Islet precursor cell (in vitro differentiated cells): Measurements from ENCODE around the gene POLR3H.

Source experiments
- DNase-seq: peaks from one replicate; pipeline ENCODE4 v3.0.0-alpha.2; 2018

The POLR3H gene

GRCh38 chr22:41480397-41480735 lies 63.9 kb downstream of the POLR3H start:
- no peak for DNase-seq

- DNase-seq: no peak
Observed at GRCh38 chr22:41479671-41480396, 64.4 kb downstream of the POLR3H start.

- no peak for DNase-seq
Observed at GRCh38 chr22:41478891-41479521, 65.3 kb downstream of the POLR3H start.

GRCh38 chr22:41478473-41478872 lies 65.8 kb downstream of the POLR3H start:
- no peak for DNase-seq
